GM21381 (cell line): ENCODE measurements around the gene MYMK.

Source experiments
- ATAC-seq: cut with Tn5 transposase; IDR thresholded peaks from one replicate; pipeline ENCODE4 v1.9.1; 2021; ENCODE audit warnings: mild to moderate bottlenecking, moderate library complexity; ENCODE audit not compliant: unreplicated experiment

Gene MYMK

DNA sequence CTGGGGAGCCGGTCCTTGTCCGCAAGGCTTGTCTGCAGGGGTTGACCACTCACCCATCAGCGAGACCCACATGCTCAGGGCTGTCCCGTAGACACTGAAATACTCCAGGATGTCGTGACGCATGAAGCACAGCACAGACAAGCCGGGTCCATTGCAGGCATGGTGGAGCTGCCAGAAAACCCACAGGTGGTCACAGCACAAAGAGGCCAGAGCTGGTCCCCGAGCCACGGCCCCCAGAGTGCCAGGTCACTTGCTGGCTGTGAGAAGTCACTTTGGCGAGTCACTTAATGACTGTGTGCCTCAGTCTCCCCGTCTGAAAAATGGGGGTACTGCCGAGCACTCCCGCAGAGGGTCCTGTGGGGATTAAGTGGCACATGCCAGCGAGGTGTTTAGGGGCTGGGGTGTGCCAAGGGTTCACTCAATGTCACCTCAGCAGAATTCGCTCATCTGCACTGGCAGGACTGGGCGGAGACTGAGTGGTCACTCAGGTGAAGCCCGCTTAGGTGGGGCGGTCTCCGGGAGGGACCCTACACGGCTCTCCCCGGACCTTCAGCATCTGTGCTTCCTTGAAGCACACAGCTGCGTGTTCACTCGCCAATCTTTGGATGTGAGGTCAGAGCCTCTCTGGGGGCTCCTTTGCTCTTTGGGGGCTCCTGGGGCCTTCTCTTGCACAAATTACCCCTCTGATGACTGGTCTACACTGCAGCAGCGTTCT lies 4.5 kb downstream of the MYMK start:
- ATAC-seq = no peak

GRCh38 chr9:133519693-133520092 lies 5.1 kb downstream of the MYMK start:
- no peak for ATAC-seq

- no peak for ATAC-seq
Observed at GRCh38 chr9:133518706-133519449, 5.9 kb downstream of the MYMK start.

DNA sequence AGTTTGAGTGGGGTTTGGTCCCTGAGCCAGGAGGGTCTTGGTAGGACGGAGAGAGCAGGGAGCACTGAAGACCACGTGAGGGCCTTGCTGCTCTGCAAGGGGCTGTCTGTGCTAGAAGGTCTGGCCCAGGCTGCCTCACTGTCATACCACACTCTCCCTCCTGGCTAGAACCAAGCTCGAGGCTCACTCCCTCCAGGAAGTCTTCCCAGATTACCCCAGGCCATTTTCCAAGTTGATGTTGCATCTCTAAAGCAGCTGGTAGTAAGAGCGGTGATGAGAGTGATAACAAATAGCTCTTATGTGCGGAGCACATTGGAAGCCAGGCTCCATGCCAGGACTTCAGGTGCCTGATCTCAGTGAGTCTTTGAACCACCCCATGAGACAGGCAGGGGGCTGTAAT lies 6.6 kb downstream of the MYMK start:
- ATAC-seq = no peak

- ATAC-seq = no peak
Observed at GRCh38 chr9:133517711-133518110, 7.0 kb downstream of the MYMK start.

DNA sequence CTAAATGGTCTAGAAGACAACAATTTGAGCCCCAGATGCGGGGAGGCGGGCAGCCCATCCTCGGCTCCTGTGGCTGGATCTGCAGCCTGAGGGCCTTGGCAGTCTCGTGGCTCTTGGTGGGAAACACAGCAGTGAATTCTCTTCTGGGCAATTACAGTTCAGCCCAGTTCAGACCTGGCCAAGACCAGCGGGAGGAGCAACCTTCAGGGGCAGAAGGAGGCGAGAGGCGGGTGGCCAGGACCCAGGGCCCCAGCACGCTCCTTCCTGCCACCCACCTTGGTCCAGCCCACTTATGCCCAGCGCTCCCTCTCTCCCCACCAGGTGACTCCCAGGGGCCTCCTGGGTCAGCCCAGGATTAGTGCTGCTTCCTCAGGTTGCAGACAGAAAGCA lies 7.8 kb downstream of the MYMK start:
- no peak for ATAC-seq

- ATAC-seq = no peak
Observed at GRCh38 chr9:133516256-133516960, 8.4 kb downstream of the MYMK start.

- no peak for ATAC-seq
Observed at GRCh38 chr9:133515615-133516255, 9.0 kb downstream of the MYMK start.

DNA sequence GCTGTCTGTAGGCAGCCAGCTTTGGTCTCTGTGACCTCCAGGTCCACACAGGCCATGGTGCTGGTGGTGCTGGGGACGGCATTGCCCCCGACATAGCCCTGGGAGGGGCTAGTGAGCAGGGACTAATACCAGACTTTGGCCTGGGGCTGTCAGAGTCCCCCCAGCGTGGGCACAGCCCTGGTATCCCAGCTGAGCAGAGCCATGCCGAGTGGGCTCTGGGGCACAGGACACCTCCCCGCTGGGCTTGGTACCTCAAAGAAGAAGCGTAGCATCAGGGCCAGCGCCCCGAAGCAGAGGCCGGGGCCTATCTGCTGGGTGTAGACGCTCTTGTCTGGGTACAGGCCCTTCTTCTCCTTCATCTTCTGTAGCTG lies 9.5 kb downstream of the MYMK start:
- no peak for ATAC-seq

DNA sequence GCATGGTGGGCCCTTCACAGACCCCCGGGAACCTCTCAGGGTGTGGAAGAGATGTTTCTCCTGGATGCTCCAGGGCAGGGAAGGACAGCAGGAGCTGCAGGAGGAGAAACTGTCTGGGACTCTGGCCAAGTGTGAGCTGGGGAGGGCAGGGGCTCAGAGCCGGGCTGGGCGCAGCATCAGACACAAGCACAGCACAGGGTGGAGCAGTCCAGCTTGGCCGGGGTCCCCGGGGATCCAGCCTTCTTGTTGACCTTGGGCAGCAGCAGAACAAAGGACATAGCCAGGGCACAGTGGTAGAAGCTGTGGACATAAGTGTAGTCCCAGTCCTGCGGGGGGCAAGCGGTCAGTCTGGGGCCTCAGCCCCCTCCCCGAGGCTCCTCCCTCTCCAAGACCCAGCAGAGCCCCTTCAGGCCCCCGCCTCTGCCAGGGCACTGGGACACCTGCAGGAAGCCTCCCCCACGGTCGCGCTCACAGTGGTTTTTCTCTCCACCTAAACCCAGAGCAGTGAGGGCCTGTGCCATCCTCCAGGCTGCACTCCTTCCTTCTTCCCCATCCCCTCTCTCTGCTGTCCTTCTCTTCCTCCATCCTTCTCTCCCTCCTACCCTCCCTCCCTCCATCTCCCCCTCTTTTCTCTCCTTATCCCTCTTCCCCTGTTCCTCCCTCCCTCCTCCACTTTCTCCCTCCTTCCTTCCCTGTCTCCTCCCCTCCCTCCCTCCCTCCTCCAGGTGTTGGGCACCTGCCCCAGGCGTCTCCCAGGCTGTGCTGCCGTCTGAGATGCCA lies 10.1 kb downstream of the MYMK start:
- ATAC-seq = no peak

- no peak for ATAC-seq
Observed at GRCh38 chr9:133513214-133514100, 11.3 kb downstream of the MYMK start.

DNA sequence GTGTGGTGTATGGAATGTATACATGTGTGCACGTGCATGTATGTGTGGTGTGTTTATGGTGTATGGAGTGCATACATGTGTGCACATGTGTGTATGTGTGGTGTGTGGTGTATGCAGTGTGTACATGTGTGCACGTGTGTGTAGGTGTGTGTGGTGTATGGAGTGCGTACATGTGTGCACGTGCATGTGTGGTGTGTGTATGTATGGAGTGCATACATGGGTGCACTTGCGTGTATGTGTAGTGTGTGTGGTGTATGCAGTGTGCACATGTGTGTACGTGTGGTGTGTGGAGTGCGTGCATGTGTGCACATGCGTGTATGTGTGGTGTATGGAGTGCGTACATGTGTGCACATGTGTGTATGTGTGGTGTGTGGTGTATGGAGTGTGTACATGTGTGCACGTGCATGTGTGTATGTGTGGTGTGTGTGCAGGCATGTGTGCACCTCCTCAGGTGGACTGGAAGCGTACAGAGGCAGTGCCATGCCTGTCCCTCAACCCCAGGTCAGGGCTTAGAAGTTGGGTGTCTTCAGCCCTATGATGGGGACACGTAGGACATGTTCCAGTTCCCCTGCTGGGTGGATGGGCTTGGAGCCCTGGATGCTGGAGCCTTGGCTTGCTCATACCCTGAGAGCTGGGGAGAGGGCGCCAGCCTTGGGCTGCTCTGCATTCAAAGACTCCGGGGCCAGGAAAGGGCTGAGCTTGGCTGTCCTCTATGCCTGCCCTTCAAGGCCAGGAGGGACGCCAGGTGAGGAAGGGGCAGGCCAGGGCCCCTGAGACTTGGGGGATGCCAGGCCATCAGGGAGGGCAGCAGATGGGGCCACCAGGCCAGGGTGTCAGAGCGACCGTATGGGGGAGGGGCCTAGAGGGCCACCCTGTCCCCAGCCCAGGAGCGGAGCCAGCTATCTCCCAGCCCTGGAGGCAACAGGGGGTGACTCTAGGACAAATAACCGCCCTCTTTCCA lies 12.2 kb downstream of the MYMK start:
- no peak for ATAC-seq

- ATAC-seq = no peak
Observed at GRCh38 chr9:133511607-133512006, 13.2 kb downstream of the MYMK start.

- no peak for ATAC-seq
Observed at GRCh38 chr9:133510926-133511505, 13.7 kb downstream of the MYMK start.

DNA sequence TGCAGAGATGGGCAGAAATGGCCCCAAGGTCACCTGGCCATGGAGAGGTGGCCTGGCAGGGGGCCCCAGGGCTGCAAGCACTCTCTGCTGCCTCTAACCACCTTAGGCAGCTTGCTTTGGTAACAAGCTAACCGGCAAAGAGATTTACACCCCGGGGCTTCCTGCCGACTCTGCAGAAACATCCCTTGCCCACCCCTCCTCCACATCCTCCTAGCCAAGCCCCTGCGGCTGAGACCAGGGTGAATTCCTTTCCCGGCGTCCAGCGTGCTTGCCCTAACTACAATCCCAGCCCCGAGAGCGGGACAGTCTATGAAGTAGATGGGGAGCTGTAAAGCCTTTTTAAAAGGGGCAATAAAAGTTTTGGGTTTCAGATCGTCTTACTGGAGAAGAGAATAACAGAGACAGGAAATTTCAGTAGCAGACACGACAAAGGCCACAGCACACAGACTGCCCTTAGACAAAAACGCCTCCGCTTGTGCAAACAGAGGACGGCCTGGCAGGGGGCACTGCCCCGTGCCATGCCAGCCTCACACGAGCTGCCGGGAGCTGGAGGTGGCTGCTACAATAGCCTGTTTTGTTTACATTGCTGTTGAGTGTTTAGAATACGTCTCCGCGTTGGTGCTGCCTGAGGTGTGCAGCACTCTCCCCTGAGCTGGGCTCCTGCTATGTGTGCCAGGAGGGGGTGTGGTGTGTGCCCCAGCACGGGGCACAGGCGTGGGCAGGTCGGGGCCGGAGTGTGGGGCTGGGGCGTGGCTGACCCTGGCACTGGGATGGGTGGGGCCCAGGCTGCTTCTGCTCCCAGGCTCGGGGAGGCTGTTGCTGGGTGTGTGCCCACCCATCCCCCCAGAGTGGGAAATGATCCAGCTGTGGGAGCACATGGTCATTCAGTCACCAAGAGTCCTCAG lies 15.3 kb downstream of the MYMK start:
- ATAC-seq = no peak

GRCh38 chr9:133508046-133508445 lies 16.7 kb downstream of the MYMK start:
- no peak for ATAC-seq

DNA sequence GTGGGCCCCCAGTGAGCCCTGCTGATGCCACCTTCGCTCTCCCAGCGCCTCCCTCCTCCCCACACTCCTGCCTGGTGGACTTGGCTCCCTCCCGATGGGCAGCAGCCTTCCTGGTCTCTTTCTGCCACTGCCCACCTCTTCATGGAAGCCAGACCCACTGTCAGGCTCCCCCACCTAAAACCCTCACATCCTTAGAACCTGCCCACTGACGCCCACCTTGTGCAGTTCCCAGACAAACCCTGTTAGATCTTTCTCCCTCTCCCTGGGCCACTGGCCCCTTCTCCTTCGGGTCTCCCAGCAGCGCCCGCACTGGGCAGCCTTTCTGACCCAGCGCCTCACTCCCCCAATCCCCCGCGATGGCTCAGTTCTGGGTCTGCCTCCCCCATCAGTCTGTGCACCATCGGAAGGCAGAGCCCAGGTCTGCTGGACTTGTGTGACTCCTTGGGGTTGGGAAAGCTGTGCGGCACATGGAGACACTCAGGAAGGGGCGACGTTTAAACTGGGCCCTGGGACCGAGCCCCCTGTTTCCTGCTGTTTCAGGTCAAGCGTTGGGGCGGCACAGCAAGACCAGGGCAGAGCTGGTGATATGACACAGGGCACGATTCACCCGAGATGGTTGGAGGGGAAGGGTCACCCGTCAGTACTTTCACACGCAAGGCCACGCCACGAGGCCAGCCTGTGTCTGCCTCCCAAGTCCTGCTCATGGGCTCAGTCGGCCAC lies 17.4 kb downstream of the MYMK start:
- ATAC-seq = no peak
